H54 (cell line): Measurements from ENCODE around the gene NDUFB3.
"Not testable (repeated sequence)": the region's sequence is repeated elsewhere in the genome, so short reads cannot be mapped to it uniquely, and the experiment has no call there.

ENCODE experiments used
- DNase-seq: peaks from one replicate; pipeline ENCODE4 v3.0.0; 2011; ENCODE audit warnings: low spot score, mixed read lengths; ENCODE audit not compliant: insufficient read length
- FAIRE-seq: peaks from 3 replicates; lab custom pipeline; 2011; peaks lifted over from hg19 to GRCh38; lab: Jason Lieb, UNC
- POLR2A ChIP-seq: IDR thresholded peaks from 2 replicates; pipeline ENCODE4 v1.6.1; 2011; ENCODE audit warnings: low read depth, mild to moderate bottlenecking, low read length

Gene NDUFB3

DNA sequence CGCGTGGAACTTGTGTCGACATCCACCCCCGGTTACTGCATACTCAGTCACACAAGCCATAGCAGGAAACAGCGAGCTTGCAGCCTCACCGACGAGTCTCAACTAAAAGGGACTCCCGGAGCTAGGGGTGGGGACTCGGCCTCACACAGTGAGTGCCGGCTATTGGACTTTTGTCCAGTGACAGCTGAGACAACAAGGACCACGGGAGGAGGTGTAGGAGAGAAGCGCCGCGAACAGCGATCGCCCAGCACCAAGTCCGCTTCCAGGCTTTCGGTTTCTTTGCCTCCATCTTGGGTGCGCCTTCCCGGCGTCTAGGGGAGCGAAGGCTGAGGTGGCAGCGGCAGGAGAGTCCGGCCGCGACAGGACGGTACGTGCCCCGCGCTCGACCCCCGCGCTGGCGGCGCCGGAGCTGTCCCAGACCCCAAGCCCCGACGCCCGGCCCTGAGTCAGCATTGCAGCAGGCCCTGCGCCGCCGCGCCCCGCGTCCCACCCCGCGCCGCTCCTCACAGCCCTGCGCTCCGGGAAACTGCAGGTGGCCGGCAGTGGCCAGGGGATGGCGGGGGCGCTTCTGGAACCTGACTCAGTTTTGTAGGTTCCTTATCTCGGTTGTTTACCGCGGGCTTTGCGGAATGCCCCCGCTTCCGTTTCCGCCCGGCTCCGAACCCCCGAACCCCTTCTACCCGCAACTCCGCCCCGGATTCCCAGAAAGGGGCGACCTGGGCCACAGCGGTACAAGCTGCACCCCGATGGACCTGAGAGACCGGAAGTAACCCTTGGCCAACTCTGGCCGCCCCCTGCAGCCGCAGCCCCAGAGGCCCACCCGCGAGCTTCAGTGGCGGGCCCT is 44.5 kb downstream of the NDUFB3 start, which contains the start of gene CFLAR:
Gene CFLAR, plus strand, starts transcription at position 50 of the 844 bp plus-strand sequence. CDS start 13,702 bp downstream, outside the sequence.
- peak; percentile 45; the same call in 1 of the 2 replicates for TF ChIP-seq POLR2A
- FAIRE-seq, result no peak
- peak; percentile 61 for DNase-seq

DNA sequence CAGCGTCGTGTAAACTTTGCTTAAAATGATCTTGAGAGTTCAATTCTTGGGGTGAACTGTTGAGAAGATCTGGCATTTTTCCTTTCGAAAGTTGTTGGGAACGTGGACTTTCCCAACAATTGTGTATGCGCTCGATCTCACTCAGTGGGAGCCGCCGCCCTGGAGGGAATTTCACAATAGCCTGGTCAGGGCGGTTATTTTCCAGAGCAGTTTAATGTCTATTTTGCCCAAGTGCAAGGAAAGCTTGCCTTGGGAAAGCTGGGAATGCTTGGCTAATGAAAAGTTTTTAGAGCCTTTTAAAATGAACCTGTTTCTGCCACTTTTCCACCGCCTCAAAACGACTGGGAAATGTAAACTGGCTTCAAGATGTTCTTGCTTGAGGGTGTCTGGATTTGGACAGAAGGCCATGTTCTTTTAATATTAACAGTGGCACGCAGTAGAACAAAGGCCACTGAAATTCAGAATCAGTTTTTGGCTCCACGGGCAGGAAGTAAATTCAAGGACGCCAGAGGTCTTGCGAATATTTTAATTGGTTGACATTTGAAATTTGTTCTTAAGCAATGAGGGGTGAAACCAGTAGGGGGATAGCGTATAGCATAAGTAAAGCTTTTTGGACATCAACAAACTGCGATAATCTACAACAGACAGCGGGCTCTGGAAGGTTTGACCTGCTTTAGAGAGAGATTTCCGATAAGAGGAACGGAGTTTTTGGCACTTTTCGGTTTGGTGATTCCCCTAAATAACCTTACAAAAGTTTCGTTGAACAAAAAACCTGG is 45.3 kb downstream of the NDUFB3 start:
- FAIRE-seq (no peak), DNase-seq (no peak)
- no peak for TF ChIP-seq POLR2A

DNA sequence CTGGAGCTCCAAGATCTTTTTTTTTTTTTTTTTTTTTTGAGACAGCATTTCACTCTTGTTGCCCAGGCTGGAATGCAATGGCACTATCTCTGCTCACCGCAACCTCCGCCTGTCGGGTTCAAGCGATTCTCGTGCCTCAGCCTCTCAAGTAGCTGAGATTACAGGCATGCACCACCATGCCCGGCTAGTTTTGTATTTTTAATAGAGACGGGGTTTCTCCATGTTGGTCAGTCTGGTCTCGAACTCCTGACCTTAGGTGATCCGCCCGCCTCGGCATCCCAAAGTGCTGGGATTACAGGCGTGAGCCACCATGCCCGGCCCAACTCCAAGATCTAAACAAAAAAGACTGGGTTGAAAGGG is 45.9 kb downstream of the NDUFB3 start:
- not testable (repeated sequence) for FAIRE-seq, DNase-seq

DNA sequence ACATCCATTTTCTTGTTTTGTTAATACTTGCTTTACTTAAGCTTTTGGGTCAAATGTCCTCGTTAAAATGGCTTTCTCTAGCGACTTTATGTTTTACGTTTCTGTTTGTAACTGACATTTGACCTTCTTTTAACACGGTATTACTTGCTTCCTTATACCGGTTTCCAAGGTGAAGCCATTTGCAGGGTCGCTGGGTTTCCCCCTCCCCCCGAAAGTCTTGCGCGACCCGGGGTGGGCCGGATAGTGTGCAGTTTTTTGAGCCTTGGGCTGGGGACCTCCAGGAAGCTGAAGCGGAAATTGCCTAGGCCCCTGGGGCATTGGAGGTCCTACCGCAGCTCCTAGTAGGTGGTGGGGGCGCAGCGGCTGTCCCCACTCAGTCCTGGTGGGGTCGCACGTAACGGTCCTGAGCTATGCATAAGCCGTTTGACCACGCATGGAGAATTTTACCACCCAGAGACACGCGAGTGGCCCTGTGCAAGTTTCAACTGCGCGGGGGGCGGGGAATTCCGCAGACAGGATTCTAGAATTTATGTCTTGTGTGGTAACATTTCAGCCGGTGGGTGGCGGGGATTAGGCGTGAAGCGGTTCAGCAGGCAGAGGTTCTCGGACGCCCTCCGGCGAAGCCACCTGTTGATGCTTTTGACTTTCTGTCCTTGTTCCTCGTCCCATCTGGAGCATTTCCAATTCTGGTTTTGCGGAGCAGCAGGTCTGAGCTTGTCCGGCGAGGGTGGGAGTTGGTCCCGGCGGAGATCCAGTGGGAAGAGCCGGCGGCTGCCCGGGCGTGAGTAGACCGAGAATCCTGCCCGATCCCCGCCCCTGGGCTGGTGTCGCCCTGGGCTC is 46.5 kb downstream of the NDUFB3 start:
- FAIRE-seq (no peak), DNase-seq (peak; percentile 43)
- TF ChIP-seq POLR2A, result no peak

DNA sequence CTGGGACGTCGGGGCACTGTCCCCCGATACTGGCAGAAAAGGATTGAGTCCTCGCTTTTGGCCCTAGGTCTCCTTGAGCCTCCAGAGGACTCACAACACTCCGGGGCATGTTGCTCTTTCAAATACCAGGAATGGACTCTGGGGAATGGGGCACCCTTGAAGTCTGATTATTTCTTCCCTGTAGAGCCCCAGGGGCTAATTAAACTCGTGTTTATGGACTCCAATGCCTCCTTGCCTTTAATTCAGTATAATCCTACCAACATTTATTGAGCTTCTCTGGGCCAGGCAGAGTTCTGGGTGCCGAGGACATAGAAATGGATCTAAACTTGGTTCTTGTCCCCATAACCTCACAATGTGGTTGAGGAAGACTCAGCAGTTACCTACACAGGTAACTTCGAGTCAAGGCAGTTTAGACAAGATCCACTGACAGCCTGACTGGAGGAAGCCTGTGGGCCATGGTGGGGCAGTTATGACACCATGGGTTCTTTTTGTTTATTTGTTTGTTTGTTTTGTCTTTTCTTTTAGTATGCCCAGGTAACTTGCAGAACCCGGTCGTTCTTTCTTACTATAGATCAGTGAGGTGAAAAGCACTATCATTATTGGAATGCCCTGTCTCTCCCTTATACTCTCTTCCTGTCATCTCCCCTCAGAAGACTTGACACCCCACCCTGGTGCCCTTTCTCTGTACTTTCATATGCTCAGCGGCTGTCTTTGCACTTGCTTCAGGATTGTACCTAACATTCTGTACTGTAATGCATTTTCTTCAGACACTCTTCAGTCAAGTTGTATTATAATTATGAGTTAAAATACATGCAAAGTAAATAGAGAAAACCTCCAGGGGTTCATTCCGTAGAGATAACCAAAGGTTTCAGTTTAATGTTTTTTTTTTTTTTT is 47.4 kb downstream of the NDUFB3 start:
- no peak for TF ChIP-seq POLR2A
- FAIRE-seq (no peak), DNase-seq (no peak)

DNA sequence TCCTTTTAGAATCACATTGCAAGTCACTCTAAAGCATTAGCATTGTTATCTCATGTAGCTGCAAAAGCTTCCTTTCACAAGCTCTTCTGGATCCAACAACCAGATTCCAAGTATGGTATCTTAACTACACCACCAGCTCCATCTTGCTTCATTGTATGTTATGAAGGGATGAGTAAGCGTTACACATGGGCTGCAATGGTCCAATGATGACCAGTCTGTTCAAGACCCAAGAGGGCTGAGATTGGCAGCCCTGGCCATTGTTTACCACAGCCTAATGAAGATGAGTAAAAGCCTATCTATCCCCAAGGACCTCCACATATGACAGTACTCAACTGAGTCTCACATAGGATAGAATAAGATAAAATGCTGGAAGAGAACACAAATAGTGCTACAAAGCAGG is 50.5 kb downstream of the NDUFB3 start:
- no peak for DNase-seq
- no peak for TF ChIP-seq POLR2A
- no peak for FAIRE-seq

DNA sequence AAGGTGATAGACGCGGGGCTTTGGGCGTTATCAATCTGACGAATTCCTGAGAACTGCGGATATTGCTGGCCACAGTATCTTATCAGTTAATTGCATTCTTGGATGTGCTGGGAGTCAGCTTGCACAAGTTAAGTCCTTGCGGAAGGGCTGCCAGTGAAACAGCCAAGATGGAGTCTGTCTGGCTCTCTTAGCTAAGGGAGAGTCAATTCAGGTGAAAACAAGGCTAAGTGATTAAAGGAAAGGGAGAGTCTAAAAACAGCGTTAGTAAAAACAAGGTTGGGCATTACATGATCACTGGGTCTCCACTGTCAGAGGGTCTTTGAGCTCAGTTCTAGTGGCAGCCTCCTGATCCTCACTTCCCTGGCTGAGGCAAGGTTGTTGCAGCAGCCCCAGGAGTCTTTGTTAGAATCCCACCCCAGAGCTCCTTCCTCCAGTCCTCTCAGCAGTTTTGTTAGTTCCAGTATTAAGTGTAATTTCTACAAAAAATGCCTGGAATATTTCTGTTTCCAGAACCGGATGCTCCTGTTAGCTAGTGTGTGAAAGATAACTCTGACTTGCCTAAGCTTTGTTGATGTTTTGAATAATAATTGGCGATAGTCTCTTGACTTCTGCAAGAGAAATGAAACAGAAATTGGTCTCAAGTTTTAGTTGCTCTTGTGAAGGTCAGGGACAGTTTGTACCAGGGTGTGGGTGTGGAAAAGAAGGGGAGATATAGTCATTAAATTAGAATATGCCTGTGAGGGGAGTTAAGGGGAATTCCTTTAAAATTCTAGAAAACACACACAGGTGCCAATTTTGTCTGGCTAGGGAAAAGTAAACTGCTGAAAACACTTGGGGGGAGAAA is 54.7 kb downstream of the NDUFB3 start:
- FAIRE-seq, result no peak
- DNase-seq, result no peak
- no peak for TF ChIP-seq POLR2A

DNA sequence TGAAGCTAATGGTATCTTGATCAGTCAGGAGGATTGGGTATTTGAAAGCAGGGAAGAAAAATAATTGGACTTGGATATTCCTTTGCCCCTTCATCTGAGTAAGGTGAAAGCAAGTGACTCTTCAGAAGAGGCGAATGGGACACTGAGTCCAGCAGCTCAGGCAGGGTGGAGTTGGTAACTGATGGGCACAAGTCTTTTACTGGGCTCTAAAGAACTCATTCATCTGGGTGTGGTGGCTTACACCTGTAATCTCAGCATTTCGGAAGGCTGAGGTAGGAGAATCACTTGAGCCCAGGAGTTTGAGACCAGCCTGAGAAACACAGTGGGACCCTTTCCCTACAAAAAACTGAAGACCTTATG is 55.3 kb downstream of the NDUFB3 start:
- TF ChIP-seq POLR2A, result no peak
- DNase-seq (no peak), FAIRE-seq (no peak)

DNA sequence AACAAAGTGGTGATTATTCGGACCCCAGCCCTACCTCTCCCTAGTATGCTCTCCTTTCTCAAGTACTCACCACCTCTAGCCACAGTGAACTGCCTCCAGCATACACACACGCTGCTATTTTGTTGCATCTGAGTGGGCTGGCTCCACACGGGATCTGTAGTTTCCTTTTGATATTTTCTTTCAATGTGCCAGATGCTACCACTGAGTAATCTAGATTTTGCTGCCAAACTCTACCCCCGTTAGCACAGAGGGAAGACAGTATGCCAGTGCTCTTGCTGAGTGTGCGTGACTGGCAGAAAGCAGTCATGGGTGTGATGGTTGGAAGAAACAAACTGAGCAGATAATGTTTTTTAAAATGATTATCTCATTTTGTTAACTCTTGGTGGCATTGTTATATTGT is 55.8 kb downstream of the NDUFB3 start:
- FAIRE-seq (no peak), DNase-seq (no peak)
- TF ChIP-seq POLR2A, result no peak

DNA sequence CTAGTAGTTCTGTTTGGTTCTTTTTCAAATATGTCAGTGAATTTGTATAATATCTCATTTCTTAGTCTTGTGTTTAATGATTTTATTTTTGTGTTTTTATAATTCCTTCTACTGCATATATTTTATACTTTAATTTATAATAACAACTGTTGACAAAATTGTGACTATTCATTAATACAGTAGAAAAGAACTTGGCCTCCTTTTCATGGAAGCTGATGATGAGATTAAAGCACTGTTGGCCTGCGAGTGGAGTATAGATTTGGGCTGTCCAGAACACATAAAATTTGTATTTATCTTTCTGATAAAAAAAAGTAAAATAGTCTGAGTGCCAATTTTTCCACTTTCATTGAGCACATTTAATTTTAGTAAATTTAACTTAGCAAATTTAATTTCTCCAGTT is 56.2 kb downstream of the NDUFB3 start:
- DNase-seq, result no peak
- no peak for TF ChIP-seq POLR2A
- FAIRE-seq, result no peak

DNA sequence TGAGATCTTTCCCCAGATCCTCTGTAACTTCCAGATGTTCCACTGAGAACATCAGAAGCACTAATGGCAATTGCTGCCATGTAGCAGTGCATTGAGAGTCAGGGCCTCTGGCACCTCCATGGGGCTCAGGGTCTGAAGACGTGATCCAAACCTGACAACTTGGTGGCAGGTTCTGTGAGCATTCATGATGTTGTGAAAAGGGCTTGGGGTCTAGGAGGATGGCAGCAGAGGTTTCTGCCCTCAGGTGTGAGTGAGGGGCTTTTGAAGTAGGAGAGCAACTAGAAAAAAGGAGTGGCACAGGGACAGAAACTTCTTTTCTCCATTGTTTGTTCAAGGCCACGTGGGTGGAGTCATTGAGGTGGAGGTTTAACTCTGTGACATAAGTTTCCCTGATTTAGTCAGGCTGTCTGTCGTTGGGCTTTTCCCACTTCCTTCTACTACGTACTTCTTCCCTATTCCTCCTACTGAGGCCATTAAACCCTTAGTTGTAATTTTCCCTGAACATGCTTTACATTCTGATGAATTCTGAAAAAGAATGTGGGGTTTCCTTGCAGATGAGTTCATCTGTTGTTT is 57.2 kb downstream of the NDUFB3 start:
- no peak for DNase-seq
- TF ChIP-seq POLR2A, result no peak
- FAIRE-seq, result no peak

DNA sequence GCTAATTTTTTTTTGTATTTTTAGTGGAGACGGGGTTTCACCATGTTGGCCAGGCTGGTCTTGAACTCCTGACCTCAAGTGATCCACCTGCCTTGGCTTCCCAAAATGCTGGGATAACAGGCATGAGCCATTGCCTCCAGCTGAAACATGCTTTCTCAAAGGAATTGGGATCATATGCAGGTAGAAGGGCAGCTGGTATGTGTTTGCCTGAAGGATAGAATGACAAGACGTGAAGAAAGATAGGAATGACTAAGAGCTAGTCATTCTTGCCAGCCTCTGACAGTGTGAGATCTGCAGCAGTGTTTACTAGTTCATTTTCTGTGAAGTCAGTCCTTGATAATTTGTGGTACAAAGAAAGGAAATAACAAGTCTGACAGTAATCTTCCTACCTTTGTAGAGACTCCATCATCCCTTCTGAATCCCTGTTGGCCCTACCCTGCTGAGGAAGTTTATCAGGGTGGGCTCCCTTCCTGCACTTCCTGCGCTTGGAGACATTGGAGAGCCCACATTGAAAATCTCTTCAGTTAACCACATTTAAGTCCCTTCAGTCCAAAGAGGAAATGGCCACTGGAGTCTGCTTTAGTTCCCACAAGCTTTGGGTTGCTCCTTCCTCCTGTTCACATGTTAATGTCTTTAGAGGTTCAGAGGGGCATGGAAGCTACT is 58.9 kb downstream of the NDUFB3 start:
- FAIRE-seq, result peak; percentile 74
- no peak for DNase-seq
- TF ChIP-seq POLR2A, result no peak
